Liver (tissue), 3 donors: ENCODE results near the gene HYAL4.

Experiments used
- GABPA ChIP-seq, 2 donors: IDR thresholded peaks in 1 of 2; conservative IDR thresholded peaks in 1 of 2; 2 replicates each; pipeline ENCODE4 v1.6.1; 2016; ENCODE audit warnings: antibody characterized with exemption in 2 of 2, mild to moderate bottlenecking in 1 of 2, moderate library complexity in 1 of 2
- JUND ChIP-seq, 2 donors: IDR thresholded peaks; 2 replicates each; pipeline ENCODE4 v1.6.1; 2016; ENCODE audit warnings: antibody characterized with exemption in 2 of 2
- TF ChIP-seq, protein P1 (sequence below): fragments of 150-350 bp; IDR thresholded peaks from 2 replicates; pipeline ENCODE4 v1.5.1; 2017; ENCODE audit warnings: improper control_type of control experiment, low read depth, low read length; ENCODE audit not compliant: missing input control
- donor health status: healthy.
- donor health status: healthy.

DNA sequence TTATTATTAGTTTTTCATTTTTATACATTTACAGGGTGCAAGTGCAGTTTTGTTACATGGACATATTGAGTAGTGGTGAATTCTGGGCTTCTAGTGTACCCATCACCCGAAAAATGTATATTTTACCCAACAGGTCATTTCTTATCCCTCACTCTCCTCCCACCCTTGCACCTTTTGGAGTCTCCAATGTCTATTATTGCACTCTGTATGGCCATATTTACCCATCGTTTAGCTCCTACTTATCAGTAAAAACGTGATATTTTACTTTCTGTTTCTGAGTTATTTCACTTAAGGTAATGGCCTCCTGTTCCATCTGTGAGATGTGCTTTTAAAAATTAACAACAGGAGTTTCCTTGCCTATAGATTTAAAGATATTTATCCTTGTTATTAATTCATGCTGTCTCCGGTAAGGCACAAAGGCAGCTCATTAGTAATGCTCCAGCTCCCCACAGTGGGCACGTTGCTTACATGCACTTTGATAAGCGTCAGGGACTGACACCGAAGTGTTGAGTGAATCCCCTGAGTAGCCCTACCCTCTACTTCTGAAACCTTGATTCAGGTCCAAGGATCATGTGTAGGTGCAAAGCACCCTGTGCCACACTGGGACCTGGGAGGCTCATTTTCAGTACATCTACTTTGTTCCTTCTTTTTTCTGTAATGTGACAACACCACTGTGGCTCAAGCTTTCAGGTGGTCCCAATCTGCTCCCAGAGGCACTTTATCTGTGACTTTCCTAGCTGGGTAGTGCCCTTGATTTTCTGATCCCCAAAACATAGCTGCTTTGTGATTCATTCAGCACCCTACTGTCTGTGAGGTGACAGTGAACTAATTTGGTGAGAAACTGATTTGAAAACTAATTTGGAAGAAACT lies 27.3 kb downstream of the HYAL4 start:
- TF ChIP-seq, protein P1, sequence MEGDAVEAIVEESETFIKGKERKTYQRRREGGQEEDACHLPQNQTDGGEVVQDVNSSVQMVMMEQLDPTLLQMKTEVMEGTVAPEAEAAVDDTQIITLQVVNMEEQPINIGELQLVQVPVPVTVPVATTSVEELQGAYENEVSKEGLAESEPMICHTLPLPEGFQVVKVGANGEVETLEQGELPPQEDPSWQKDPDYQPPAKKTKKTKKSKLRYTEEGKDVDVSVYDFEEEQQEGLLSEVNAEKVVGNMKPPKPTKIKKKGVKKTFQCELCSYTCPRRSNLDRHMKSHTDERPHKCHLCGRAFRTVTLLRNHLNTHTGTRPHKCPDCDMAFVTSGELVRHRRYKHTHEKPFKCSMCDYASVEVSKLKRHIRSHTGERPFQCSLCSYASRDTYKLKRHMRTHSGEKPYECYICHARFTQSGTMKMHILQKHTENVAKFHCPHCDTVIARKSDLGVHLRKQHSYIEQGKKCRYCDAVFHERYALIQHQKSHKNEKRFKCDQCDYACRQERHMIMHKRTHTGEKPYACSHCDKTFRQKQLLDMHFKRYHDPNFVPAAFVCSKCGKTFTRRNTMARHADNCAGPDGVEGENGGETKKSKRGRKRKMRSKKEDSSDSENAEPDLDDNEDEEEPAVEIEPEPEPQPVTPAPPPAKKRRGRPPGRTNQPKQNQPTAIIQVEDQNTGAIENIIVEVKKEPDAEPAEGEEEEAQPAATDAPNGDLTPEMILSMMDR, result peak; percentile 68
- TF ChIP-seq JUND (IDR thresholded peaks at IDR 0.05) (no peak), GABPA (IDR thresholded peaks at IDR 0.05 in 1 of 2, conservative IDR thresholded peaks at IDR 0.05 in 1 of 2) (no peak)
